RCC 7860 (cell line): ENCODE results near the gene EIF6.
A peak's percentile ranks its signal among the peaks of the same experiment; 100 is the strongest.

Experiments used
- DNase-seq: peaks from one replicate; pipeline ENCODE4 v3.0.0-alpha.2; 2015; ENCODE audit warnings: low spot score
- FAIRE-seq: peaks from 2 replicates; lab custom pipeline; 2012; peaks lifted over from hg19 to GRCh38; lab: Jason Lieb, UNC

Gene EIF6

DNA sequence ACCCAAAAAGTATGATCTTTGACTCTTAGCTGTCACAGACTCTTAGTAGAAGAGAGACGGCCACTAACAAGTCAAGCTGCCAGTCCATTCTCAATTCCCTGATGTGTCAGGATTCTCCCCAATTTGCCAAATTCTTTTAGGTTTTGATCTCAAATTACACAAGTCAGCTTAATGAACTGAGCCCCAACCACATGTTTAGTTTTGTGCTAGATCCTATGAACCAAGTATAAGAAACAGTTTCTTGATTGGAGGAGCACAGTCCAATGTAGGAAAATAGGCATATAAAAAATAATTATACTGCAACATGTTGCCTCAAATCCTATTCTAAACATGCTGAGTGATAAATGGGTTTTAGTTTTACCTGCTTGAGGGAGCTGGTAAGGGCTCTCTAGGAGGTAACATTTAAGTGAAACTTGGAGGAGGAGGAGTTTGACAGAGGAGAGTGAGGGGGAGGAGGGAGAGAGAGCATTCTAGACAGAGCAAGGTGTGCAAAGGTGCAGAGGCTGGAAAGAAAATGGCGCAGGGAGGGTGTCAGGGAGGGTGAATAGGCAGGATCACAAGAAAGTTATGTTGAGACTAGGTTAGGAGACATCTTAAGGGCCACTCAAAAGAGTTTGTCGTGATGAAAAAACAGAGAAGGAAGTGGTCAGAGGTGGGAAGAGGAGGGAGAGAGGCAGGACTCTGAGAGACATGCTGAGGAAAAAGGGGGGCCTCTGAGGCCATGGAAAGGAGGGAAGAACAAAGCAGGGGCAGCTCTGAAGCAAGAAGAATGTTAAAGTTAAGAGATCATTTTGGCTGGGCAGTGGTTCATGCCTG lies 30.5 kb upstream of the EIF6 start:
- FAIRE-seq (no peak), DNase-seq (no peak)

DNA sequence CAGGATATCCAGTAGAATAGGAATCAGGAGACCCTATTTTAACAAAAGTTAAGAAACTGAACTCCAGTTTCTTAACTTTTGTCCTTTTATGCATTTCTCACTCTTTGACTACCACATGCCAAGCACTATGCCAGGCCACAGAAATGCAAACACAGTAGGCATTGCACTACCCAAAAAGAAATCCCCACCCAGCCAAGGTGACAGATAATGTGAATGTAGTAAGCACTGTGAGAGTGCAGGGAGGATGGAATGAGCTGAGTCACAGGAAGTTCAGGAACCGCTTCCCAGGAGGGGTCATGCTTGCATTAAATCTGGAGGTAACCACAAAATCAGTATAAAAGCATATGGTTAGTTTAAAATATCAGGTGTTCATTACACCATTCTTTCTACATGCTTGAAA lies 27.7 kb upstream of the EIF6 start:
- peak; percentile 97 for DNase-seq
- FAIRE-seq: peak; percentile 98

DNA sequence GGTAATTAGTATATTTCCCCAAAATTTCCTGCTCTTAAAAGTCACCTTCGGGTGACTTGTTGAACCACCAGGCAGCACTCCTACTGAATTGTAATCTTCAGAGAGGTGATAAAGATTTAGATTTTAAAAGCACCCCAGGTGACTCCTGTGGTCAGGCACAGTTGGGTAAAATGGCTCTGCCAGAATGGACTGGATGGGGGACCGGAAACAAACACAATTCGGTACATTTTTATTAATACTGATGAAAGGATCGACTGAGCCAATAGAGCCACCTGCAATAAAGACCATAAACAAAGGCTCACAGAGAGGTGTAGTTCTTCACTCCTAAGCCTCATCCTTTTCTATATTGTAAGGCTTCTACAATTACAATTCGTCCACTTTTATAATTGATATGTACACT lies 27.2 kb upstream of the EIF6 start:
- FAIRE-seq (no peak), DNase-seq (no peak)

DNA sequence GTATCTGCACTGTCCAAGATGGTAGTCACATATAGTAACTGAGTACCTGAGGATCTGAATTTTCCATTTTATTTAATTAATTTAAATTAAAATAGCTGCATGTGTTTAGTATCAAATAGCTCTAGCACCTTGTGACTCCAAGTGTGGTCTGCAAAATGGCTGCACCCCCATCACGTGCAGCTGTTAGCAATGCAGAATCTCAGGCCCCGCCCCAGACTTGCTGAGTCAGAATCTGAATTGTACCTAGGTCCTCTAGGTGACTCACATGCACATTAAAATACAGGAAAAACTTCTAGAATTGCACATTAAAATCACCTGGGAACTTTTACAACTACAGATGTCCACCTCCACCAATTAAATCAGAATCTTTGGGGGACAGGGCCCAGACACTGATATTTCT lies 26.8 kb upstream of the EIF6 start:
- FAIRE-seq (peak; percentile 88), DNase-seq (peak; percentile 84)

DNA sequence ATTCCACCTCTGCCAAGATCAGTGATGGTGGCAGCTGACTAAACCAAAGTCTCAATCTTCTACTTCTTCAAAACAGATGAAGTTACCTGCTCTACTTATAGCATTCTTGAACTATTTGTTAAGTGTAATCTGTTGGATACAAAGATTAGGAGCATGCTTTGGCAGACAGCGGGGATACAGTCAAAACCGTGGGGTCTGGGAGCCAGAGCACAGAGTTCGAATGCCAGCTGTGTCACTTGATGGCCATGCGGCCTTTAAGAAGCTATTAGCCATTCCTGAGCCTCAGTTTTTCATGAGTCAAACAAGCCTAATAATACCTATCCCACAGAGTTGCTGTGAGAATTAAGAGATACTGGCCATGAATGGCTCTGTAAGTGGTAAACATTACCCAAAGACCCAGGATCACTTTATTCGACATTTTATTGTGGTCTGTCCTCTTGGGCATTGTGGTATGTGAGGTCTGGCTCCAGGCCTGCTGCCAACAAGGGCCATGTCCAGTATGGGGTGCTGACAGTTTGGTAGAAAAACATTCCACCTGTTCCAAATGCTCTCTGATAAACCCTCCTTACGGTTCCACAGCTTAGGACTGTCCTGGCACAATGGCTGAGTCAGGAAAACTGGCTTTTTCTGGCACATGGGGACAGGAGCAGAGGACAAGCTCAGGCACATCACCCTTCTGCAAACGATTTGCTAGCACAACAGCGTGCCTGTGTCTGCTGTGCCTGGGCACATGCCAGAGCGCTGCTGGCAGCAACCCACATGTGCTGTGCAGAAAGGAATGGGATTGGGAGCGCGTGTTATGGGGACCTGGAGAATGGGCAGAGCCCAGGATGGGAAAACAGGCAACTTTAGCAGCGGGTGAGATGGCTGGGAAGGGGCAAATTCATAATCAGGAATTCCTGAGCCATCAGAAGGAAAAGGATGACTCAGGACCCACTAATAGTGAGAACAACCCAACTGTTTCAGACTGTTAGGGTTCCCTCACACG lies 23.4 kb upstream of the EIF6 start:
- FAIRE-seq (peak; percentile 98), DNase-seq (peak; percentile 97)

DNA sequence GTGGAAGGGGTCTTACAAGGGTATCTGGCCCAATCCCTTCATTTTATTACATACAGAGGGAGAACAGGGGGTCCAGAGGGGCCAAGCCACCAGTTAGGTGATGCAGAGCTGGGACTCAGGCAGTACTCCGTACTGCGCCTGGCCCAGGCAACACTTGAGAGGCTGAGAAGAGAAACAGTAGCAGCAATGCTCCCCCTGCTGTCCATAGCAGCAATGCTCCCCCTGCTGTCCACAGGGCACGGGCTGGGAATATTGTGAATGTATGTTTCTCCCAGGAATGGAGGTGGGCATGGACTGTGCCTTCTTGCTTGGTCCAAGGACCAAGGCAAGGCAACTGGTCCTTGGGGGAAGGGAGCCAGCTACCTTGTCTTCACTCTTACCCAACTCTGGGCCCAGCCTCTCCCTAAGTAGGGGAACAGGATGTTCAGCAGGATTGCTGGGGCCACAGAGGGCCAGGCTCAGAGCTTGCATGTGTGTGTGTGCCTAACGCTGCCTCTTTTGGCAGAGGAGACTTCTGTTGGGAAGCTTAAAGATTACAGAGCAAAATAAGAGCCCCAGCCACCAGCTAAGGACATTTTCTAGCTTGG lies 22.5 kb upstream of the EIF6 start:
- DNase-seq: peak; percentile 77
- no peak for FAIRE-seq

DNA sequence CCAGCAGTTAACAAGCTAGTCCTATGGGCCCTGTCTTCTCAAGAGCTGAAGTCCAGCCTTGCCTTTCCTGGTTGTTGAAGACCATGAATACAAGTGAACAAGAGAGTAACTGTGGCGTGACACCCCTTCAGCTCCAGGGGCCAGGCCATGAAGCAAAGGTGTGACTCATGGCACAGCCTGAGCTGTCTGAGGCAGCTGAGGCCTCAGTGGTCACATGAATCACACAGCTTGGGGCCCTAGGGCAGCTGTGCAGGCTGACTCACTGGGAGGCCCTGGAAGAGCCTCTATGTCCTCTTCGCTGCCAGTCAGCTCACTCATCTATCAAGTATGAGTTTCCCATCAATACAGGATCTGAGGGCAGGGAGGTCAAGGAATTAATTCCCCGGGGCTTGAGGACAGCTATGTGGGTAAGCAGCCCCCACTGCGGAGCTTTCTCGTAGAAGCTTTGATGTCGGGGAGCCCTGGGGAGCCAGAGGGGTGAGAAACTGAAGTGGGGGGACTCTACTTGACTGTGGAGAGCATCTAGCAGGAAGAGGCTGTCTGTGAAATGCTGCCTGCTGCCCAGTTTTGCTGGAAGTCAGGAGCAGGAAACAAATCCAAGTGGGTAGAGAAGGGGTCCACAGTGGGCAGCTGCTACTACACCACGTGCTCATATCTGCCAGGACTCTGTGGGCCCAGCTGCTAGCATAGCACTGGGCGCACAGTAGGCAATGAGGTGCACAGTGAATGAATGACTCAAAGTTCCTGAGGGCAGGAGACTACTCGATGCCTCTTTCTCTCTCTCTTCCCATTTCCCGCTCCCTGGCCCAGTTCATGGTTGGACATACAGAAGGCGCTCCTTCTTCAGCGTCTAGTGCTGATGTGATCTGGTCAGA lies 21.3 kb upstream of the EIF6 start:
- DNase-seq (peak; percentile 100), FAIRE-seq (peak; percentile 98)

DNA sequence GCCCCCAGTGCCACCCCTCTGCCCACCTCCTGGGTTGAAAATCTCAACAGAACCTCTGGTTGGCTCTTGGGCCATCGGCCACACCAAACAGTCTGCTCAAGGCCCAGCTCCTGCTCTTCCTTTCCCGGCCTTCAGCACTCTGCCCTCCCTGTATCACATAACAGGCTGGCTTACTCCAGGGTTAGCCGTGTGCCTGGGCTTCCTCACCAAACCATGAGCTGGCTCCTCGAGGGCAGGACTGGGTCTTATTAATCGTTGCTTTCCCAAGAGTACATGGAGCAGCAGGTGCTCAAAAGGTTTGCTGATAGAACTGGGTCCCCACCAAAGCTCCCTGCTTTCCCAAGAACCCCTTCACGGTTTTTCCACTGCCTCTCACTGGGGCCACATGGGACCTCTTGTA lies 20.4 kb upstream of the EIF6 start:
- no peak for DNase-seq
- no peak for FAIRE-seq

DNA sequence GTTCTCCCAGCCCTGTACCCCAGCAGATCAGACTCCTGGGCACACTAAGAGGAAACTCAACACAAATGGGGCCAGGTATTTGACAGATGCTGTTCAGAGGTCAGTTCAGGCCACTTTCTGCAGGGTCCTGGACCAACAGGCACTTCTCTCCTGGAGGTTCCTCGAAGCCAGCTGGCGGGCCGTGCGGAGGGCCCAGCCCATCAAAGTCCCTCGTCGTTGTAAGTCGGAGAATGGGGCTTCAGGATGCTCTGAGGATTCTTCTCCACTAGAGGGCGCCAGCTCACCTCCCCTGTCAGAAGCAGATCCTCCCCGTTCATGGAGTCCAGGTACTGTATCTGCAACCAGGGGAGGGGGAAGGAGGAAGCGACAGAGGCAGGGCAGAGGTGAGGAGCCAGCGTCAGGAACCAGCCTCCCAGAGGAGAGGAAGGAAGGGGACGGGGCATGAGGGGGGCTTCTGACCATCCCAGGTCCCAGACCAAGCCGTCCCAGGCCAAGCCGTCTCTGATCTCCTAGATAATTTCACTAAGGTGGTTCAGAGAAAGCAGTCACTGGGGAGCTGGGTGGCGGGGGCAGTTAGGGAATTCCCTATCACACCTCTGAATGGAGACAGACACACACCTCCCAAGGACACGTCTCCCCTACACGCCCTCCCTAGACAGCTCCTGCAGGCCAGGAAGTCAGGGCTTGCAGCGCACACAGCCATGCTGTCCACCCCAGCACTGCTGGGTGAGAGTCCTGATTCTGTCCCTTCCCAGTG lies 19.3 kb upstream of the EIF6 start:
- peak; percentile 66 for FAIRE-seq
- peak; percentile 94 for DNase-seq

DNA sequence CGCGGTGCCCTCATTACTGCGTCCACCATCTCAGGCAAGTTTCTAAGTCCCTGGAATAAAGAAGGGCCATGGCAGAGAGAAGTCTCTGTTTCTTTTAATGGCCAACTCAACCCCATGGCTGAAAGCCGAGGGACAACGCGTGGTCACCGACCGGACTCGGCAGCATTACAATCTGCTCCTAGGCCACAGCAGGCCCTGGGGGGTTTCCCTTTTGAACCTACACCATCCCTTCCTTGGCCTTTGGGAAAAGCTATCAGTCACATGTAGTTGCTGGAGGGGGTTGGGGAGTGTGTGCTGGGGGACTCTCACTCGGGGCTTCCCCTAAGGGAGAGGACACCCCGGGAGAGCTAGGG lies 18.8 kb upstream of the EIF6 start:
- DNase-seq: no peak
- FAIRE-seq: no peak

DNA sequence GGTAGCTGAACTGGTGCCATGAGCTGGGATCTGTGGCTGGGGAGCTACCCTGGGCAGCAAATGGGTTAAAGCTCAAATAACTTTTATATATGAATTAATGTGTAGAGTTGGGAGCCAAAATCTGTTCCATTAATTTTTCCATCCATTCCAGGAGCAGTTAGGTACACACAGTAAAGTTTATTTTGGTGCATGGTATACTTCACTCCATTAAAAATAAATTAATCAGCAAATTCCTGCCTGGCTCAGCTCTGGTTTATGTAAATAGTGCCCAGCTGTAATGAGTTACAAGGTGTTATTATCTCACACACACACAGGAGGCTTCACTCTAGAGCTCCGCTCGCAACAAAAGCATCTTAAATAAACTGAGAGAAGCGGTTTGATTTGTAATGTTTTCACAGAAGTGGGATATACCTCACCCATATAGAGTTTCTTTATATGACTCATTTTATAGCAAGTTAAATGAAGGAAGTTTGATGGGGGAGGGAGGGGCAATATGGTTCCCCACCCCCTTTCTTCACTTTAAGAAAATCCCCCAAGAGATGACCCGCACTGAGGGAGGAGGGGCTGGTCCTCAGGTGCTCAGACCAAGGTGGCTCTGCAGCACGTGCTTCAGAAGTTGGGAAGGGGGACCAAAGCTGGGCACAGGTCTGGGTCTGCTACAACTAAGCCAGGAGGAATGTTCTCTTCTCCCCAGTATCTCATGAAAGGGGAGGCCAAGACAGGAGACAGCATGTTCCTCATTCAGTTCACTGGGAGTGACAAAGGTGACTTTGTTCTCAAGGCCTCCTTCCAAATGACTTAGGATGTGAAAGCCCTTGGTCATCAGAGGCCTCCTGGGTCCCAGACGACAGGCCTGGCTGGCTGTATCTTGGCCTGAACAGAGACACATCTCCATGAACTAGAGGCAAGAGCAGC lies 18.1 kb upstream of the EIF6 start:
- FAIRE-seq (no peak), DNase-seq (peak; percentile 50)

DNA sequence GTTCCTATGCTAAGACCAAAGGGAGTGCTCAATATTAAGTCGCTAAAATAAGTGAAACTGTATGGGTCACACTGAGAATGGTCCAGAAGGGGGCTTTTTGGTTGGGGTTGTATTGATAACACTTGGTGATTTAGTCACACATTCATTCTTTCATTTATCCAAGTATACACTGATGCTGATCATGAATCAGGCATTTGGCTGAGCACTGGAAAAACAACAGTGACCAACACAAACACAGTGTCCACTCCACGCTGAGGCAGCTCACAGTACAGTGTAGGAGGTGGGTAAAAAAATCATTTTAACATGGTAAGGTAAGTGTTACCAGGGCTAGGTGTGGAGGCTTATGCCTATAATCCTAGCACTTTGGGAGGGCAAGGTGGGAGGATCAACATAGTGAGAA lies 16.9 kb upstream of the EIF6 start:
- FAIRE-seq: no peak

DNA sequence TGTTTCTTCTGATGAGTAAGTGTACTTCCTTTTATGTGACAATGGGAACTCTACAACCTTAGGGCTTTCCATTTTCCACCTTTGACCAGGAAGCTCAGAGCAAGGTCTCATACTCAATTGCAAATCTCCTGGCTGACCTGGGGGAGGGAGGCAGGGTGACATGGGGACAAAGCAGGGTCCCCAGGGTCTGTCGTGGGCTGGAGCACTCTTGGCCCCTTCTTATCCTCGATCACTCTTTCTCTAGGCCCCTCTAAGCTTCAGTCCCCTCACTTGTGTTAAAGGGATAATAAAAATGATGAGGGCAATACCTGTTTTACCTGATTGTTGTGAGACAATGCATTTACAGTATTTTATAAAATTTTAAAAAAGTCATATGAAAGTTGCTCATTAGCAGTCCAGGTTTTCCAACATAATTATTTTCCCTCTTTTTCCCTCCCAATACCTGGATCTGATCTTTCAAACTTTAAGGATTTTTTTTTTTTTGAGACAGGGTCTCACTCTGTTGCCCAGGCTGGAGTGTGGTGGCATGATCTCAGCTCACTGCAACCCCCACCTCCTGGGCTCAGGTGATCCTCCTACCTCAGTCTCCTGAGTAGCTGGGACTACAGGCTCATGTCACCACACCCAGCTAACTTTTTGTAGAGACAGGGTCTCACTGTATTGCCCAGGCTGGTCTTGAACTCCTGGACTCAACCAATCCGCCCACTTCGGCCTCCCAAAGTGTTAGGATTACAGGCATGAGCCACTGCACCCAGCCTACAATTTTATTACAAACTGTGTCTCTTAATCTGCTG lies 16.1 kb upstream of the EIF6 start:
- DNase-seq (no peak), FAIRE-seq (no peak)

More for the DNA sequence above, 16.9 kb upstream of the EIF6 start:
- no peak for DNase-seq

DNA sequence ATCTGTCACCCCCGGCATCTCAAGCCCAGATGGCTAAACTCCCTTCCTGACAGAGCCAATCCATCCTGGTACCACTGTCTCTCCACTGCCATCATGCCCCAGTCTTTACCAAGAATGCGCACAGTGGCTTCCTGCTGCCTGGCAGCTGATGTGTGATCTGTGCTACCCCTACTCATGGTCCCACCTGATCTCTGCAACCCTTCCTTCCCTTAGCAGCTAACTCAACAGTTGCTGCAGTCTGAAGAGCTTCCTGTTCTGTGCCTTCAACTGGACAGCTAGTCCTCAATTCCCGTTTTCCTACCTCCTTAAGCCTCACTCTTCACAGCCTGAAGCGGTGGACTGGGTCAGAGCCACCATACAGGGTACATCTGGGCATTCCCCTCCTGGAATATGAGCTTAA lies 15.2 kb upstream of the EIF6 start:
- FAIRE-seq: no peak
- no peak for DNase-seq

DNA sequence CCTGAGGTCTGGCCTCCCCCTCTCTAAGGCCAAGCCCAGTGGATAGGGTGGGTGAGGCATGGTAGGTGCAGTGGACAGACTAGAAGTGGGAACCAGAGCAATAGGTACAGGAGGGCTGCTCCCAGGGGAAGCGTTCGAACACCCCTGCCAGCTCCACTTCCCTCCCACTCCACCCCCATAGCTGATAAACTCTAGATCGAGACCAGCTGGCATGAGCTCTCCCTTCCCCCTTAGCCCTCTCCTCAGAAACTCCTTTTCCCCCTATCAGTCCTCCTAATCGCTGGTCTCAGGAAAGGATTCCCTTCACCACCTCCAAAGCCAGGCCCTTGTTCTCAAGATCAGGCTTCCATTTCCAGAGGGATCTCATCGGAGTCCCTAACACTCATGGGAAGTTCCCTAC lies 13.7 kb upstream of the EIF6 start:
- FAIRE-seq: no peak

DNA sequence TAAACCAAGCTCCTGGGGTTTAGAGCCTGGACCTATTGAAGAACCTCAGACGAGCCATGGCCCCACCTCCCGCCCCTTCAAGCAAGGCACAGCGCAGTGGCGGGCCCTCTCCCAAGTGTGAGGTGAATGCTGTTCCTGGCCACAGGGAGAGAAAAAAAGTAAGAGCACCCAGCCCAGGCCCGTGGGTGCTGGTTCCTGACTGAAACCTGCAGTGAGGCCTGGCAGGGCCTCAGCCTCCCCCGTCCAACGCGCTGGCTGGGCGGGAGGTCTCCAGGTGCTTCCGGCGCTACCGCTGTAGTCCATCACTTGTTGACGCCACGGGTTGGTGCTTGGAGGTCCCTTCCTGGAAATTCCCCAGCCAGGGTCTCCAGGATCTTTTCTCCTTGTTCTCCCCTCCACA lies 13.2 kb upstream of the EIF6 start:
- DNase-seq (no peak), FAIRE-seq (no peak)

More for the DNA sequence above, 13.7 kb upstream of the EIF6 start:
- no peak for DNase-seq

DNA sequence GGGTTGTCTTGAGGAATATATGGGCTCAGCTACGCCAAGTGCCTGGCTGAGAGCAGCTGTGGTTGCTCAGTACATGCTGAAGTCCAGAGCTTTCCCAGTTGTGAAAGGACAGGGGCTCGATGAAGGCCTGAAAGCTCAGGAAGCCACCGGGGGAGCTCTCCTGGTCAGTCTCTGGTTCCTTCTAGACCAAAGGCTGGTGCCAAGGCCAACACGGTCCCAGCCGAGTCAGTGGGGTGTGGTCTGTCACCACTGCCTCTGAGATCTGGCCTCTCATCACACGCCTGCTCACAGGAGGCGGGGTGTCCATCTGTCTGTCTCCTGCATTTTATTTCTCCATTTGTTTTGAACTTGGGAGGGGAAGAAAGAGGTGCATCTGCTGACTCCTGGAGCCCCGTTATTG lies 12.6 kb upstream of the EIF6 start:
- FAIRE-seq: no peak
- no peak for DNase-seq

DNA sequence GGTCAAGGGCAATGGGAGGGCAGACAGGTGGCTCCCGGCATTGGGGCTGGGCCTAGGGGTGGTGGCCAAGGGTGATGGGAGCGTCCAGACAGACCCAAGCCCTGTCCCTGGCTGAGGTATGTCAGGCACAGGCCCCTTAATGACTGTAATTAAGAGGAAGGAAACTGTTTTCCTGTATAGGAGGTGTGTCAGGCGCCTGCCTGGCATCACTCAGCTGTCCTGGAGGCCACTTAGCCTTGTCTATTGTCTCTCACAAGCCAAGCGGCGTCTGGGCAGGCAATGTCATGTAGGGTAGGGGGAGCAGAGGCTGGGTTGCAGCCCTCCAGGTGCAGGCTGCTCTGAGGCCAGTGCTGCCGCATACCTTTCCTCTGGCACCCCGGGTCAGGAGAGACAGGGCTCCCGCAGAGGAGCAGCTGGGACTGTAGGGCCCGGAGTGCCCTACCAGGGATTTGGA lies 11.6 kb upstream of the EIF6 start:
- FAIRE-seq (no peak), DNase-seq (no peak)
